LNCaP clone FGC (cell line): ENCODE measurements around the gene ITGA2B.

Source experiments
- DNase-seq: peaks from one replicate; pipeline ENCODE4 v3.0.0-alpha.2; 2011; ENCODE audit warnings: low read depth
- H3K4me3 ChIP-seq: 2 replicates; pipeline ENCODE4 v1.5.1; 2011; ENCODE audit warnings: mild to moderate bottlenecking, low read depth, low read length, control low read depth
- CTCF ChIP-seq: IDR thresholded peaks from 2 replicates; pipeline ENCODE4 v1.5.1; 2012; ENCODE audit warnings: mild to moderate bottlenecking; ENCODE audit not compliant: control insufficient read depth, insufficient read depth; ENCODE audit errors: extremely low read depth

ITGA2B gene

GRCh38 chr17:44326861-44327444 lies 62.5 kb downstream of the ITGA2B start:
- no peak for TF ChIP-seq CTCF
- H3K4me3 ChIP-seq, result no peak overlapping the region
- no peak for DNase-seq

- H3K4me3 ChIP-seq, result peak within 1 kb of the TSS; percentile 81
- TF ChIP-seq CTCF, result no peak
- peak; percentile 51 for DNase-seq
Observed at GRCh38 chr17:44324571-44325275, 64.7 kb downstream of the ITGA2B start, which contains the start of gene SLC25A39. TSS of gene SLC25A39 (minus strand) at chr17:44324823. CDS start at chr17:44323562, 1,261 bp downstream.

- no peak for DNase-seq
- H3K4me3 ChIP-seq, result peak overlapping the region; percentile 81
- TF ChIP-seq CTCF, result no peak
Observed at GRCh38 chr17:44324092-44324570, 65.3 kb downstream of the ITGA2B start.

GRCh38 chr17:44323359-44324091 lies 65.9 kb downstream of the ITGA2B start:
- no peak for DNase-seq
- no peak for TF ChIP-seq CTCF
- H3K4me3 ChIP-seq, result peak overlapping the region; percentile 81

GRCh38 chr17:44322236-44322895 lies 67.1 kb downstream of the ITGA2B start:
- H3K4me3 ChIP-seq, result no peak overlapping the region
- no peak for TF ChIP-seq CTCF
- no peak for DNase-seq
